ENCODE measurements around the gene BEGAIN. TPM values are rescaled to one million over a fixed set of nuclear protein-coding genes. Genes with fewer than 3 reads are reported as not detected.

The BEGAIN gene
- total RNA-seq, 1 donor from 2014 or later: 1.5 TPM

- Histone ChIP-seq H3K27ac (no peak overlapping the region), H3K4me3 (no peak overlapping the region), H3K4me1 (peaks cover 5% of the 10 kb centered on the region), H3K9me3 (no peaks in the 10 kb centered on the region), H3K27me3 (peaks cover 52% of the 10 kb centered on the region), H3K36me3 (no peaks in the 10 kb centered on the region)
- DNase-seq (no peak), ATAC-seq (no peak)
- TF ChIP-seq, protein P1, sequence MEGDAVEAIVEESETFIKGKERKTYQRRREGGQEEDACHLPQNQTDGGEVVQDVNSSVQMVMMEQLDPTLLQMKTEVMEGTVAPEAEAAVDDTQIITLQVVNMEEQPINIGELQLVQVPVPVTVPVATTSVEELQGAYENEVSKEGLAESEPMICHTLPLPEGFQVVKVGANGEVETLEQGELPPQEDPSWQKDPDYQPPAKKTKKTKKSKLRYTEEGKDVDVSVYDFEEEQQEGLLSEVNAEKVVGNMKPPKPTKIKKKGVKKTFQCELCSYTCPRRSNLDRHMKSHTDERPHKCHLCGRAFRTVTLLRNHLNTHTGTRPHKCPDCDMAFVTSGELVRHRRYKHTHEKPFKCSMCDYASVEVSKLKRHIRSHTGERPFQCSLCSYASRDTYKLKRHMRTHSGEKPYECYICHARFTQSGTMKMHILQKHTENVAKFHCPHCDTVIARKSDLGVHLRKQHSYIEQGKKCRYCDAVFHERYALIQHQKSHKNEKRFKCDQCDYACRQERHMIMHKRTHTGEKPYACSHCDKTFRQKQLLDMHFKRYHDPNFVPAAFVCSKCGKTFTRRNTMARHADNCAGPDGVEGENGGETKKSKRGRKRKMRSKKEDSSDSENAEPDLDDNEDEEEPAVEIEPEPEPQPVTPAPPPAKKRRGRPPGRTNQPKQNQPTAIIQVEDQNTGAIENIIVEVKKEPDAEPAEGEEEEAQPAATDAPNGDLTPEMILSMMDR (IDR thresholded peaks at IDR 0.05): no peak
- intact Hi-C loops (cut with DNase I): no loop called here
Measured at GRCh38 chr14:100573002-100573756, 14.0 kb downstream of the BEGAIN start.

DNA sequence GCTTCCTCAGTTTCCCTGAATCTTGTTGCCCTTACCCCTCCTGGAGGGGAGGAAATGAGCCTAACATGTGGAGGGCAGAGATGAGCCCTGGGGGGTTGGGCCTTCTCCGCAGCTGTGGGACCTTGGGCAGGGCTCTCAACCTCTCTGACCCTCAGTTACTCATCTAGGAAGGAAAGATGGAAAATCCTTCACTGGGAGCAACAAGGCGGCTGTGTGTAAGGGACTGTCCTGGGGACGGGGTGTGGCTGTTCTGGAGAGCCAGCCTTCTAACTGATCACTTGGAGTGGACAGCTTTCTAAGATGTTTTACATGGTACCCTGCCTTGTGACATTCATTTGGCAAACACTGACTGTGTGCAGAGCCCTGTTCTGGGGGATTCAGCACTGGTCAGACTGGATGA, 14.7 kb downstream of the BEGAIN start:
- Histone ChIP-seq H3K4me3 (no peak overlapping the region), H3K9me3 (no peaks in the 10 kb centered on the region), H3K36me3 (no peaks in the 10 kb centered on the region), H3K27me3 (peaks cover 58% of the 10 kb centered on the region), H3K4me1 (peaks cover 5% of the 10 kb centered on the region), H3K27ac (no peak overlapping the region)
- intact Hi-C loops (cut with DNase I): no loop called here
- DNase-seq (no peak), ATAC-seq (no peak)
- TF ChIP-seq, protein P1 (IDR thresholded peaks at IDR 0.05): no peak

- intact Hi-C loops (cut with DNase I): no loop called here
- TF ChIP-seq, protein P1 (IDR thresholded peaks at IDR 0.05): no peak
- Histone ChIP-seq H3K27ac (no peak overlapping the region), H3K4me3 (no peak overlapping the region), H3K4me1 (peaks cover 10% of the 10 kb centered on the region), H3K9me3 (no peaks in the 10 kb centered on the region), H3K27me3 (peaks cover 64% of the 10 kb centered on the region), H3K36me3 (no peaks in the 10 kb centered on the region)
- ATAC-seq: no peak
- DNase-seq: no peak
Measured at GRCh38 chr14:100571837-100572236, 15.4 kb downstream of the BEGAIN start.

GRCh38 chr14:100570726-100571454, 16.3 kb downstream of the BEGAIN start:
- Histone ChIP-seq H3K4me3 (no peak overlapping the region), H3K27ac (no peak overlapping the region), H3K27me3 (peaks cover 71% of the 10 kb centered on the region), H3K36me3 (no peaks in the 10 kb centered on the region), H3K4me1 (peaks cover 12% of the 10 kb centered on the region), H3K9me3 (no peaks in the 10 kb centered on the region)
- intact Hi-C loops (cut with DNase I): no loop called here
- DNase-seq (no peak), ATAC-seq (no peak)
- TF ChIP-seq, protein P1 (IDR thresholded peaks at IDR 0.05): no peak

GRCh38 chr14:100569734-100570286, 17.4 kb downstream of the BEGAIN start:
- ATAC-seq: no peak
- Histone ChIP-seq H3K9me3 (no peaks in the 10 kb centered on the region), H3K27ac (no peak overlapping the region), H3K4me3 (no peak overlapping the region), H3K4me1 (peaks cover 12% of the 10 kb centered on the region), H3K36me3 (no peaks in the 10 kb centered on the region), H3K27me3 (peaks cover 74% of the 10 kb centered on the region)
- no peak for DNase-seq
- intact Hi-C loops (cut with DNase I): no loop called here
- TF ChIP-seq, protein P1 (IDR thresholded peaks at IDR 0.05): no peak
